Measurements from ENCODE around the gene BMP3. TPM values are rescaled to one million over a fixed set of nuclear protein-coding genes. Genes with fewer than 3 reads are reported as not detected.
A peak's percentile ranks its signal among the peaks of the same experiment; 100 is the strongest.
"Not testable (repeated sequence)": the region's sequence is repeated elsewhere in the genome, so short reads cannot be mapped to it uniquely, and the experiment has no call there.

BMP3 gene
- total RNA-seq (not detected), total RNA-seq (0 reads per million in 2 donors)

GRCh38 chr4:81030061-81030980, at the start of gene BMP3:
BMP3 (plus strand) TSS chr4:81030708; CDS start chr4:81031285, 577 bp downstream.
- ATAC-seq (no peak), DNase-seq (no peak)
- Mint-ChIP-seq H3K4me1 (peaks cover 15% of the 10 kb centered on the region), H3K27ac (no peak within 1 kb of the TSS), H3K27me3 (peaks cover 89% of the 10 kb centered on the region), H3K36me3 (ENCODE audit: low read depth) (peaks cover 12% of the 10 kb centered on the region), H3K4me3 (peak within 1 kb of the TSS; percentile 83)
- no peaks in the 10 kb centered on the region for H3K9me3 ChIP-seq (ENCODE audit: control insufficient read depth, low read length, poor library complexity, severe bottlenecking)

DNA sequence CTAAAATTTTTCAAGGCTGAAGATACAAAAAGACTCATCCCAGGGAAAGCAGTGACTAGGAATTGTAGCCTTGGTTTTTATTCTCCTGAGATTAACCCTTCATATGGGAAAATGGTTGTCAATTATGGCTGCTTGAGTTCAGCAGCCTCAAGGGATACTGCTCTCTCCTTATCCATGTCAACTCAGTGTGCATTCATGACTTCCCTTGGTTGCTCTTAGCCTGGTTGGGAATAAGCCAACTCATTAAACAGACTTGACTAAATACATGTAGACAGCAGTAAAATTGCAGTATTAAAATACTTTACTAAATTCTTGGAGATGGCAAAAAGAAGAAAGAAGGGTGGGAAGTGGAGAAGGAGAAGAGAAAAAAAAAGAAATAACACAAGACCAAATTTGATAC, 44.5 kb upstream of the BMP3 start:
- peaks cover 28% of the 10 kb centered on the region for H3K27me3 Mint-ChIP-seq
- no peak overlapping the region for H3K4me3 Mint-ChIP-seq
- no peak for DNase-seq
- H3K27ac Mint-ChIP-seq: no peak overlapping the region
- H3K9me3 ChIP-seq (ENCODE audit: control insufficient read depth, low read length, poor library complexity, severe bottlenecking): no peaks in the 10 kb centered on the region
- no peaks in the 10 kb centered on the region for H3K36me3 Mint-ChIP-seq (ENCODE audit: low read depth)
- ATAC-seq: no peak
- H3K4me1 Mint-ChIP-seq: peaks cover 4% of the 10 kb centered on the region

GRCh38 chr4:80989921-80990544, 40.5 kb upstream of the BMP3 start:
- Mint-ChIP-seq H3K4me1 (peaks cover 4% of the 10 kb centered on the region), H3K27ac (no peak overlapping the region), H3K4me3 (no peak overlapping the region), H3K36me3 (ENCODE audit: low read depth) (no peaks in the 10 kb centered on the region), H3K27me3 (peaks cover 25% of the 10 kb centered on the region)
- H3K9me3 ChIP-seq (ENCODE audit: control insufficient read depth, low read length, poor library complexity, severe bottlenecking): no peaks in the 10 kb centered on the region
- no peak for DNase-seq
- ATAC-seq: no peak

- H3K27me3 Mint-ChIP-seq: peaks cover 25% of the 10 kb centered on the region
- H3K36me3 Mint-ChIP-seq (ENCODE audit: low read depth): no peaks in the 10 kb centered on the region
- DNase-seq (no peak), ATAC-seq (no peak)
- H3K9me3 ChIP-seq (ENCODE audit: control insufficient read depth, low read length, poor library complexity, severe bottlenecking): no peaks in the 10 kb centered on the region
- H3K4me1 Mint-ChIP-seq: peaks cover 4% of the 10 kb centered on the region
- H3K4me3 Mint-ChIP-seq: no peak overlapping the region
- H3K27ac Mint-ChIP-seq: no peak overlapping the region
Measured at GRCh38 chr4:80990851-80991250, 39.7 kb upstream of the BMP3 start.

DNA sequence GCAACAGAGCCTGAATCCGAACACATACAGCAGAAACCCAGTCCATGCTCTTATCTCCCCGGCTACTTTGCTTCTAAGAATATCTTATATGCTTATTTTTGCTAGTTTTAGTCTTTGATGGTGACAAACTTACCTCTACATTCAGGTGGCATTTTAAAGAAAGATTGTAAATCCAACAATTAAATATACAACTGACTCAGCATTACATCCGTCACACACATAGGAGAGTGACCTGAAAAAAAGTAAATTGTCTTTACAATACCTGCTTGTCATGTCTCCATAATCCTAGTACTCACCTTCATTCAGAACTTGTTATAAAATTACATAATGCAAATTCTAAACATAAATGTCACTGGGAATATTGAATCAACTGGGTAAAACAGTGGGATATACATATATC, 30.6 kb upstream of the BMP3 start:
- H3K4me1 Mint-ChIP-seq: no peaks in the 10 kb centered on the region
- no peaks in the 10 kb centered on the region for H3K9me3 ChIP-seq (ENCODE audit: control insufficient read depth, low read length, poor library complexity, severe bottlenecking)
- peaks cover 2% of the 10 kb centered on the region for H3K36me3 Mint-ChIP-seq (ENCODE audit: low read depth)
- no peak overlapping the region for H3K4me3 Mint-ChIP-seq
- no peak overlapping the region for H3K27ac Mint-ChIP-seq
- ATAC-seq (no peak), DNase-seq (no peak)
- H3K27me3 Mint-ChIP-seq: peaks cover 34% of the 10 kb centered on the region

DNA sequence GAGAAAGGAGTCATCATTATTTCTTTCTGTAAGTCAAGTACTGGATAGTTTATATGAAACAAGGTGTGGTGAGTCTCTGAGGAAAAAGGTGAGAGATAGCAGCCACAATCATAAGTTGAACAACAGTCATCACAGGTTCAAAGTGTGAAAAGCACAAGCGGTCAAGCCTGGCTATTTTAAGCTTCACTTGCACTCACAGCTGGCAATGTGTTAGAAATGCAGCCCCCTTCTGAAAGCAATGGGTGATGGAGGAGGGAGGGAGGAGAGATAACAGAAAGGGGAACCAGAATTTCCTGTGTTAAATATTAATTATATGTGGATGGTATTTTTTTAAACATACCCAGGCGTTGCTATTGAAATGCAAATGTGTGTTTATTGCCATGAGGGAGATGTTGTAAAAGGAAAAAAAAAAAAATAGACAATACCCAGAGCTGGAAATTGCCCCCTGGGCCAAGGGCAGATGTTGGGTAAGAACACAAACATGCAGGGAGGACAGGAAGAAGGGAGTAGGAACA, 26.9 kb upstream of the BMP3 start:
- no peaks in the 10 kb centered on the region for H3K4me1 Mint-ChIP-seq
- H3K4me3 Mint-ChIP-seq: no peak overlapping the region
- DNase-seq: no peak
- H3K36me3 Mint-ChIP-seq (ENCODE audit: low read depth): no peaks in the 10 kb centered on the region
- H3K27ac Mint-ChIP-seq: peak overlapping the region; percentile 0
- peaks cover 24% of the 10 kb centered on the region for H3K27me3 Mint-ChIP-seq
- H3K9me3 ChIP-seq (ENCODE audit: control insufficient read depth, low read length, poor library complexity, severe bottlenecking): no peaks in the 10 kb centered on the region
- ATAC-seq: no peak

- DNase-seq (no peak), ATAC-seq (no peak)
- Mint-ChIP-seq H3K4me3 (no peak overlapping the region), H3K36me3 (ENCODE audit: low read depth) (no peaks in the 10 kb centered on the region), H3K27ac (no peak overlapping the region), H3K4me1 (no peaks in the 10 kb centered on the region), H3K27me3 (peaks cover 15% of the 10 kb centered on the region)
- H3K9me3 ChIP-seq (ENCODE audit: control insufficient read depth, low read length, poor library complexity, severe bottlenecking): no peaks in the 10 kb centered on the region
Measured at GRCh38 chr4:81007417-81007816, 23.1 kb upstream of the BMP3 start.

- H3K9me3 ChIP-seq (ENCODE audit: control insufficient read depth, low read length, poor library complexity, severe bottlenecking); DNase-seq; H3K36me3 Mint-ChIP-seq (ENCODE audit: low read depth); H3K4me3 Mint-ChIP-seq; H3K27ac Mint-ChIP-seq; H3K4me1 Mint-ChIP-seq; ATAC-seq: not testable (repeated sequence)
- H3K27me3 Mint-ChIP-seq: peaks cover 28% of the 10 kb centered on the region
Measured at GRCh38 chr4:81016566-81016965, 13.9 kb upstream of the BMP3 start.

- no peaks in the 10 kb centered on the region for H3K4me1 Mint-ChIP-seq
Measured at GRCh38 chr4:81019006-81019405, 11.5 kb upstream of the BMP3 start.

GRCh38 chr4:81021142-81021944, 9.2 kb upstream of the BMP3 start:
- DNase-seq (no peak), ATAC-seq (no peak)
- Mint-ChIP-seq H3K27me3 (peaks cover 49% of the 10 kb centered on the region), H3K4me3 (no peak overlapping the region), H3K36me3 (ENCODE audit: low read depth) (peaks cover 5% of the 10 kb centered on the region), H3K4me1 (no peaks in the 10 kb centered on the region), H3K27ac (no peak overlapping the region)
- no peaks in the 10 kb centered on the region for H3K9me3 ChIP-seq (ENCODE audit: control insufficient read depth, low read length, poor library complexity, severe bottlenecking)

More at GRCh38 chr4:81019006-81019405, 11.5 kb upstream of the BMP3 start:
- Mint-ChIP-seq H3K36me3 (ENCODE audit: low read depth) (peaks cover 4% of the 10 kb centered on the region), H3K27me3 (peaks cover 27% of the 10 kb centered on the region), H3K27ac (no peak overlapping the region), H3K4me3 (no peak overlapping the region)
- H3K9me3 ChIP-seq (ENCODE audit: control insufficient read depth, low read length, poor library complexity, severe bottlenecking): no peaks in the 10 kb centered on the region
- ATAC-seq: no peak
- DNase-seq: no peak

DNA sequence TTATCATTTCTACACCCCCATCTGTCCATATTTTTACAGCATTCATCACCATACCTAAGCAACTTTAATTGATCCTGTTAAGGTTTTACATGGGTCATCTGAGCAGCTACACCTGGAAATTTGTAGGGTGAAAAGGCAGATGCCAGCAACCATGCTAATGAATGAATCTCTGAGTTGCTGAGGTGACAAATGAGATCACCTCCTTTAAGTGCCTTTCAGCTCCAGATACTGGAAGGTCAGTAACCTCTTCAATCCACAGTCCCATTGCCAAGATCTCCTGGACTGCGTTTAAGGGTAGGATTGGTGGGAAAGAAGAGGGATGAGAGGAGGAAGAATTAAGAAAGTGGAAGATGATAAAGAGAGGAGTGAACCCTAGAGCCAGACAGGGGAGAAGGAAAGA, 8.5 kb upstream of the BMP3 start:
- Mint-ChIP-seq H3K27me3 (peaks cover 55% of the 10 kb centered on the region), H3K27ac (no peak overlapping the region), H3K4me1 (no peaks in the 10 kb centered on the region), H3K36me3 (ENCODE audit: low read depth) (peaks cover 5% of the 10 kb centered on the region), H3K4me3 (no peak overlapping the region)
- ATAC-seq: no peak
- H3K9me3 ChIP-seq (ENCODE audit: control insufficient read depth, low read length, poor library complexity, severe bottlenecking): no peaks in the 10 kb centered on the region
- DNase-seq: no peak

- Mint-ChIP-seq H3K4me3 (no peak overlapping the region), H3K36me3 (ENCODE audit: low read depth) (peaks cover 8% of the 10 kb centered on the region), H3K4me1 (no peaks in the 10 kb centered on the region), H3K27me3 (peaks cover 65% of the 10 kb centered on the region), H3K27ac (no peak overlapping the region)
- DNase-seq (no peak), ATAC-seq (no peak)
- H3K9me3 ChIP-seq (ENCODE audit: control insufficient read depth, low read length, poor library complexity, severe bottlenecking): no peaks in the 10 kb centered on the region
Measured at GRCh38 chr4:81023484-81023883, 7.0 kb upstream of the BMP3 start.

All from T-helper 17 cell (primary cell).